Stimulated activated CD4-positive, alpha-beta T cell treated with anti-CD3 and anti-CD28 coated beads, Interleukin-1b, Interleukin-23, amount 100 ng/mL, for 48 hours (primary cell): Measurements from ENCODE around the gene FGD6.
"Not testable (repeated sequence)": the region's sequence is repeated elsewhere in the genome, so short reads cannot be mapped to it uniquely, and the experiment has no call there.

Source experiments
- DNase-seq: peaks from one replicate; pipeline ENCODE4 v3.0.0-alpha.2; 2020

The FGD6 gene

GRCh38 chr12:95118138-95118787 is 99.0 kb downstream of the FGD6 start:
- no peak for DNase-seq

DNA sequence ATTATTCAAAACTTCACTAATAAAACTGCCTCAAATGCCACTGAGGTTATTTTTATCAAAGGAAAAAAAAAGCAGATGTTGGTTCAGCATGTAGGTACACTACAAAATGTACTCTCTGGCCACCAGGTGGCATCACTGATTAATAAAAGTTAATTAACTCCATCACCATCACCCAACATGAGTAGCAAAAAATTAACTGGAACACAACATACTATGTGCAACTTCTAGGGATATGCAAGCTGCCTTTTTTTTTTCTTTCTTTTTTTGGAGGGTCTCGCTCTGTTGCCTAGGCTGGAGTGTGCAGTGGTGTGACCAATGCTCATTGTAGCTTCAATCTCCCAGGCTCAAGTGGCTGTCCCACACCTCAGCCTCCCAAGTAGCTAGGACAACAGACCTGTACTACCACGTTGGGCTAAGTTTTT is 100.1 kb downstream of the FGD6 start:
- peak; percentile 26 for DNase-seq

DNA sequence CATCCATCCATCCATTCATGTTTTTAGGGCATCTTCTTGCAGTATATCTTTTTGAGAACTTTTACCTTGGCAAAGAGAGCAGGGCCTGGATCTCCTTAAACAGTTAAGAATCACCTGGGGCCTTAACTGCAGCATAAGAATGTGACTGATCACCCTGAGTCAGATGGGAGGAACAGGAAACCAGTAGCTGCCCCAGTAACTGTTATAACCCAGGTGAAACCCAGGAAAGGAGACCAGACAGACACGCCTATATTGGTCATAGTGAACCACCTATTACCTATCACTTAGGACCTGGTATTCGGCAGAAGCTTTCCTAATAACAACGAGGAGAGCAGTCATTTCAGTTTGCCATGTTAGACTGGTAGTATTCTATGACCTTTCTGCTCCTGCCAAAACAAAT is 100.5 kb downstream of the FGD6 start:
- DNase-seq = no peak

- DNase-seq = no peak
Measured at GRCh38 chr12:95116341-95116740, 100.9 kb downstream of the FGD6 start.

DNA sequence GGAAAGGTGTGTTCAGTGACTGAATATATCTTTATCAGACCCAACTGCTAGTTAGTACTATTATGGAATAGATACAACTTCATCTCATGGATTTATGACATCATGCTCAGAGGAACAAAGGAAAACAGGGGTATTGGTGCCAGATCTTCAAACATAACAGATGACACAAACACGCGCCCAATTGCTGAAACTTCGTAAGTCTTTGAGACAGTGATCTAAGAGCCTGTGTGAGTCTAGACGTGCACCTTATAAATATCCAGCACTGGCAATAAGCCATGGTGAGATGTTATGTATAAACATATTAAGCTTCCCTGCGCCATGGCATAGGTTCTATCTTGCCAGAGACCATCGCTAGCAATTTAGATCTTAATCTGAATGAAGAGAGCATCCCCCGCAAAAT is 101.6 kb downstream of the FGD6 start:
- no peak for DNase-seq

- no peak for DNase-seq
Measured at GRCh38 chr12:95114766-95115405, 102.4 kb downstream of the FGD6 start.

GRCh38 chr12:95107362-95107761 is 109.9 kb downstream of the FGD6 start:
- no peak for DNase-seq

DNA sequence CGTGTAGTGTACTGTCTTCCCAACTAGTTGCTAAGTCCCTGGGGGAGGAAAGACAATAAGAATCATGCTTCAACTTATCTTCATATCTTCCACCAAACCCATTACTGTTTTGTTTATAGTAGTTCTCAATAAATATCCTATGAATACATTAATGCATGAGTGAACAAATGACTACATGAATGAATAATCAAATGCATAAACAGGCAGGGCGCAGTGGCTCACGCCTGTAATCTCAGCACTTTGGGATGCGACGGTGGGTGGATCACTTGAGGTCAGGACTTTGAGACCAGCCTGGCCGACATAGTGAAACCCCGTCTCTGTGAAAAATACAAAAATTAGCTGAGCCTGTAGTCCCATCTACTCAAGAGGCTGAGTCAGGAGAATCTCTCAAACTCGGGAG is 111.7 kb downstream of the FGD6 start:
- no peak for DNase-seq

DNA sequence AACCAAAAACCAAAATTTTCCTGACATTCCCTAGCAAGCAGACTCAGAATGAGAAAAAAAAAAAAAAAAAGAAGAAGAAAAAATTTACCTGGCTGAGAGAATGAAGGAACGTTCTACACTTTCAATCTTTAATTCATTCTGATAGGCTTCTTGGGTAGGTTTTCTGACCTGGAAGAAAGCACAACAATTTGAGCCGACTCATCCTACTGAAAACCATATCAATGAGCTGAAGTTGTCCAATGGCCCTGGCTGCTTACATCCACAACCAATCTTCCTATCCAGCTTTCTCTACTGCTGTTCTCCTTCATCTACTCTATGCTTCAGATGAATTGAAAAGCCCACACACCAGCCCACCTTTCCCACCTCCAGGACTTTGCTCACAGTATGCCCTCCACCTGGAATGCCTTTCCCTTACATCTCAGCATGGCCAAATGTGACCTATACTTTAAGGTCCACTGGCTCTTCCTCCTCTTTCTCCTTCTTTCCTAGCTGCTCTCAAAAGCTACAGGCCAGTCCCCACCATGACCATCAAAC is 112.3 kb downstream of the FGD6 start:
- DNase-seq = no peak

GRCh38 chr12:95102916-95103671 is 114.2 kb downstream of the FGD6 start:
- DNase-seq = peak; percentile 54

GRCh38 chr12:95101957-95102356 is 115.3 kb downstream of the FGD6 start:
- not testable (repeated sequence) for DNase-seq

- no peak for DNase-seq
Measured at GRCh38 chr12:95100264-95101190, 116.7 kb downstream of the FGD6 start.

GRCh38 chr12:95099270-95099790 is 117.9 kb downstream of the FGD6 start:
- DNase-seq = no peak

- no peak for DNase-seq
Measured at GRCh38 chr12:95096852-95097251, 120.4 kb downstream of the FGD6 start.

DNA sequence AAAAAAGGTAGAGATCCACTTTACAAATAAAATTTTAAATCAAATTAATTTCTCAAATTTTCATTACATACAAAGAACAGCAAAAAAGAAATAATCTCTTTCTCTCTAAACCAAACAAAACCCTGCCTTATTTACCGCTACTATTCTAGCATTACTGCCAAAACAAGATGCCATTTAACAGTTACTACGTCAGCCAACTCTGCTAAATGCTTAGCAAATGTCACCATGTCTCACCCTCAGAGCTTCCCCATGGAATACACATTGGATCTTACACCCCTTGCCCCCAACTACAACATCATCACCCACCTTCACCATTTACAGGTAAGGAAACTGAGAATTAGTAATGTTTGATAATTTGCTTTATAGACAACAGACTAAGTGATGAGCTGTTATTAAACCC is 120.9 kb downstream of the FGD6 start:
- no peak for DNase-seq

DNA sequence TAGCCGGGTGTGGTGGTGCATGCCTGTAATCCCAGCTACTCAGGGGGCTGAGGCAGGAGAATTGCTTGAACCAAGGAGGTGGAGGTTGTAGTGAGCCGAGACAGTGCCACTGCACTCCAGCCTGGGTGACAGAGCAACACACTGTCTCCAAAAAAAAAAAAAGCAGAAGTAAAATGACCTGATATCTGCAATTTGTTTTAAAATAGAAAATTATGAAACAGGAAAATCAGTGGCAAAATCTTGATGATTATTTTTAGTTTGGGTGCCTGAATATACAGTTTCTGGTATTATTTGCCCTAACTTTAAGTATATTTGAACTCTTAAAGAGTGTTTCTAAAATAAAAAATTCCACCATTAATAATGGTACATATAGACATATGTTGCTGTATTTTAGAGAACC is 121.4 kb downstream of the FGD6 start:
- not testable (repeated sequence) for DNase-seq

- DNase-seq = no peak
Measured at GRCh38 chr12:95089462-95089861, 127.8 kb downstream of the FGD6 start.

- DNase-seq = no peak
Measured at GRCh38 chr12:95088379-95088778, 128.9 kb downstream of the FGD6 start.

- no peak for DNase-seq
Measured at GRCh38 chr12:95085612-95086011, 131.7 kb downstream of the FGD6 start.

- no peak for DNase-seq
Measured at GRCh38 chr12:95083938-95084337, 133.3 kb downstream of the FGD6 start.

DNA sequence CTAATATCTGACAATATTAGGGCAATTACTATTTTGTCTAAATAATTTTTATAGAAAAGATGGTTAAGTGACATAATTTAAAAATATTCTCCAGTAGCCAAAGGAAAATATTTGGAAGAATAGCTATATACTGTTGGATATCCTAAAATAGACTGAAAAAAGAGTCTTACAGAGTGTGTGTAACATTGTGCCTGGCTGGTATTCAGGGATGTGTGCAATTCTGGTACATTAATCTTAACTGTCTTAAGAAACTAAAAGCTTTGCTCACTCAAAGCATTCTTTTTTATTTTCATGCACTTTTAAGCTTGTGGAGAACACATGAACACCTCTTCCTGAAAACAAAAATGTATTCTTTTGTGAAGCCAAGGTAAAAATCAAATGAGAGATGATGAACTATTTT is 133.8 kb downstream of the FGD6 start:
- no peak for DNase-seq

DNA sequence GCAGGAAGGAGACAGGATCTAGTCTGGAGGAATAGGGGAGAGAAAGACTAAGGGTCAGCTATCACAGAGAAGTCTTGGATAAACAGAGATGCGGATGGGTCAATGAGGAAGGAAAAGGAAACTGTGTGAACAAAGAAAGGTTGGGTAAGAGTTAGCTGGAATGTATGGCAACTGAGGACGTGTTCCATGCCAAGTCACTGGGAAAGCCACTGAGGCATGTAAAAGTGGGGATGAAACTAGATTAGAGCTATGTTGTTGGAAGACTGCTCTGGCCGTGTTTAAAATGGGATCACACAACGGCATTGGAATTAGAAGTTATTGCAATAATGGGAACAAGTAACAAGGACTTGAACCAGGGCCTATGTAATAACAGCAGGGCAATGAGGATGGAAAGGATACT is 139.9 kb downstream of the FGD6 start:
- DNase-seq = no peak

DNA sequence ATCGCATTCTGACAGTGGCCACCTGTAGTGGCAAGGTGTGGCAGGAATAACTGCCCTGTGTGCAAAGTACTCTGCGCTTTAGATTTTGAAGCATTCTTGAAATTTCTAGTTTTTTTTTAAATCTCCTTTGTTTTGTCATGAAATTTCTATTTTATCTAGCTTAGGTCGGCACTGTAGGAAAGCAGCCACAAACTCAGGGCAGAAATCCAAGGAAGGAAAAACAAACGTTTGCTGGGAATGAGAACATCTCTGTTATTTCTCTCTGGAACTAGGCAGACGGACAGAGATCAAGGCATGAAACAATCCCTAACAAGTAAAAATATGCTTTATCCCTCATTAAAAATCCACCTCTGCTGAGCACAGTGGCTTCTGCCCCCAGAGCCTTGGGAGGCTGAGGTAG is 142.5 kb downstream of the FGD6 start:
- no peak for DNase-seq
